Activated T-helper 17 cell treated with anti-CD3 and anti-CD28 coated beads, Interleukin-2, amount 50 U/mL, for 72 hours (primary cell): ENCODE measurements around the gene SMLR1. TPM values are rescaled to one million over a fixed set of nuclear protein-coding genes. Genes with fewer than 3 reads are reported as not detected.

Experiments
- ATAC-seq: fragments of 150-1000 bp; cut with Tn5 transposase; replicated peaks from 2 replicates; pipeline ENCODE4 v1.10.0; 2021; ENCODE audit warnings: mild to moderate bottlenecking, moderate library complexity
- H3K27ac Mint-ChIP-seq: one replicate; pipeline ENCODE4 v1.8.0; 2022; ENCODE audit warnings: mixed read lengths
- H3K27me3 Mint-ChIP-seq: one replicate; pipeline ENCODE4 v1.8.0; 2022; ENCODE audit warnings: mixed read lengths
- H3K36me3 Mint-ChIP-seq: one replicate; pipeline ENCODE4 v1.8.0; 2022; ENCODE audit warnings: low read depth, mild to moderate bottlenecking, mixed read lengths
- H3K4me1 Mint-ChIP-seq: one replicate; pipeline ENCODE4 v1.8.0; 2022; ENCODE audit warnings: mixed read lengths
- H3K4me3 Mint-ChIP-seq: one replicate; pipeline ENCODE4 v1.8.0; 2022; ENCODE audit warnings: mild to moderate bottlenecking, mixed read lengths
- H3K9me3 Mint-ChIP-seq: one replicate; pipeline ENCODE4 v1.8.0; 2022; ENCODE audit warnings: mixed read lengths
- total RNA-seq, 2 donors: library from RNA; stranded (reverse); gene quantifications; one replicate each; pipeline ENCODE4 v1.2.3, GENCODE V29; 2022

SMLR1 gene
- total RNA-seq, 2 donors from 2014 or later, result not detected

DNA sequence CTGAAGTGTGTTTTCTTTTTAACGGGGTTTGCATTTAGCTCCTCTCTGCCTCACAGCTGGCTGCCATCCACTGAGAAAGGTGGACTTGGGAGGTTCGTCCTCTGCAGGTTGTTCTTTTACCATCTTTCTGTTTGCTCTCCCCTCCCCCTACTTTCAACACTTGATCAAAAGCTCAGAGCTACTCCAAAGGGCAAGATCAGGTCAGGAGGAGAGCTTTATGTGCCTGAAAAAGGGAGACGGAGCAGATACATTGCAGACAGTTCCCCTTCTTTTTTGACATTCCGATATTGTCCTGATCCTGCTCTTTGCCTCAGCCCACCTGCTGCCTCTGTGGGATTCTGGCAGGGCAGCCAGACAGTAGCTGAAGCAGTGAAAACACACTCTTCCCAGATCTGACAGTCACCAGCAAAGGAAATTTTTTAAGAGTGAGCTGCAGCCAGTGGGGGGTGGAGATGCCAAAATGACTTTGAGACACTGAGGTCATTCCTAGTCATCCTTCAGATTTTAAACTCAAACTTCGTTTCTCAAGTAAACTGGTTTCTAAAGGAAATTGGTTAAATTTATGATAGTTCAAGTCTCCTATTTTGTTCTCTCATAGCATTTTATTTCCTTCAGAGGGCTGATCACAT, 26.5 kb downstream of the SMLR1 start:
- H3K4me1 Mint-ChIP-seq, result no peaks in the 10 kb centered on the region
- H3K27ac Mint-ChIP-seq, result no peak overlapping the region
- H3K9me3 Mint-ChIP-seq, result no peaks in the 10 kb centered on the region
- H3K36me3 Mint-ChIP-seq, result no peaks in the 10 kb centered on the region
- no peak overlapping the region for H3K4me3 Mint-ChIP-seq
- no peak for ATAC-seq
- no peaks in the 10 kb centered on the region for H3K27me3 Mint-ChIP-seq

DNA sequence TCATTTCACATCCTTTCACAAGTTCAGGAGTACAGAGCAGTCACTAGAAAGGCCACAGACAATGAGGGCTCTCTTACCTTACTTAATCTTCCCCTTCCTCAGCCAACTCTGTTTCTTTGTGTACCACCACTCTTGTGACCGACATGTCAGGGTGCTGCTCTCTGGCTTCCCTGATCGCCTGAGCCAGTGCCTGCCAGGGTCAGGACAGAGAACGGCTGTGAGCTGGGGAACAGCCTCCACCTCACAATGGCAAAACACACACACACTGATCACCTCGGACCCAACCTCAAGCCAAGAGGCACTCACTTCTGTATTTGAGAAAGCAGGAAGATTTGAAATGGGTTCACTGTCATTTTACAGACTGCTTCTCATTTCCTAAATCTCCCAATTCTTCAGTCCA, 30.8 kb downstream of the SMLR1 start:
- H3K36me3 Mint-ChIP-seq, result no peaks in the 10 kb centered on the region
- no peaks in the 10 kb centered on the region for H3K9me3 Mint-ChIP-seq
- no peak overlapping the region for H3K27ac Mint-ChIP-seq
- no peaks in the 10 kb centered on the region for H3K27me3 Mint-ChIP-seq
- no peaks in the 10 kb centered on the region for H3K4me1 Mint-ChIP-seq
- no peak for ATAC-seq
- no peak overlapping the region for H3K4me3 Mint-ChIP-seq

DNA sequence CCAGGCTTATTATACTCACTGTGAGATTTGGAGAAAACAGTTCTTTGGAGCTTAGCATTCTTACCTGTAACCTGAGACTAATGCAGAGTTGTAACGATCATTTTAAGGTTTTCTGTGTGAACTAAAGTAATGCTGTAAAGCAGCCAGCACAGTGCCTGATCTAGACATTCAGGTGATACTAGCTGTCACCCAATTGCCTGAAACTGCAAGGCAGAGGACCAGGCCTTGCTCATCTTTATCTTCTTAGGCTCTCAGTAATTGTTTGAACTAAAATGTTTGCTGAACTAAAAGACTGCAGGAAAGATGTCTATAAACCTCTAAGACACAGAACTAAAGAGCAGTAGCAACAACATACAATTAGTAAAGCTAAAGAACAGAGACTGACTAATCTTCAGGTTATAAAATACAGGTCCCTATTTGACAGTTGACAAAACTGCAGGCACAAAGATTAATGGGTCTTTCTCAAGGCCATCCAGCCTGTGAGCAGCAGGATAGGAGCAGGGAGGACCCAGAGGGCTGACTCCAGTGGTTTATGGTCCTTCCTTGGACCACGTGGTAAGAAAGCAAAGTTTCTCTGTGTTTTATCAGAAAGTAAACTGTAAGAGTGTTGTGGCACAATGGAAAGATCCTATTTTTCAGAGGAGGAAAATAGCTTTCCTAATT, 31.4 kb downstream of the SMLR1 start:
- no peak for ATAC-seq
- Mint-ChIP-seq H3K36me3 (no peaks in the 10 kb centered on the region), H3K4me3 (no peak overlapping the region), H3K27ac (no peak overlapping the region), H3K9me3 (no peaks in the 10 kb centered on the region), H3K27me3 (no peaks in the 10 kb centered on the region), H3K4me1 (no peaks in the 10 kb centered on the region)

DNA sequence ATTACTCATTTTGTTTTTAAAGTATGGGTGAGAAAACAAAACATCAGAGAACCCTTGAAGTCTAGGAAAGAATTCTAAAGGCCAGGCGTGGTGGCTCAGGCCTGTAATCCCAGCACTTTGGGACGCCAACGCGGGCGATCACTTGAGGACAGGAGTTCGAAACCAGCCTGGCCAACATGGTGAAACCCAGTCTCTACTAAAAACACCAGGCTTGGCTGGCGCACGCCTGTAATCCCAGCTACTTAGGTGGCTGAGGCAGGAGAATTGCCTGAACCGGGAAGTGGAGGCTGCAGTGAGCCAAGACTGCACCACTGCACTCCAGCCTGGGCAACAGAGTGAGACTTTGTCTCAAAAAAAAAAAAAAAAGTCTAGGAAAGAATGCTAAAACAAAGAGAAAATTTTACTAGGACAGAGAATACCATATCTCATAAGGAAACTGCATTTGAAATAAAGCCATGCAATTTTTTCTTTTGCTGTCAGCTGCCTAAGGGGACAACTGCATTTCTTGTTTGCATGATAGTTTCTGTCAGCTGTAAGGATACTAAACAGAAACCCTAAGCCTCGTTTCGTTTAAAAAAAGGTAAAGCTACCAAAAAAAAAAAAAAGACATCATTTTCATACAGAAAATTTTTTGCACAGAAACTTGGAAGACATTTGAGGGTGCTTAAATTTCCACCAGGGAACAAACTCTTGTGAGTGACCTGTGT, 32.1 kb downstream of the SMLR1 start:
- H3K9me3 Mint-ChIP-seq, result no peaks in the 10 kb centered on the region
- no peaks in the 10 kb centered on the region for H3K36me3 Mint-ChIP-seq
- H3K4me1 Mint-ChIP-seq, result no peaks in the 10 kb centered on the region
- no peak overlapping the region for H3K27ac Mint-ChIP-seq
- H3K27me3 Mint-ChIP-seq, result no peaks in the 10 kb centered on the region
- ATAC-seq, result no peak
- no peak overlapping the region for H3K4me3 Mint-ChIP-seq

DNA sequence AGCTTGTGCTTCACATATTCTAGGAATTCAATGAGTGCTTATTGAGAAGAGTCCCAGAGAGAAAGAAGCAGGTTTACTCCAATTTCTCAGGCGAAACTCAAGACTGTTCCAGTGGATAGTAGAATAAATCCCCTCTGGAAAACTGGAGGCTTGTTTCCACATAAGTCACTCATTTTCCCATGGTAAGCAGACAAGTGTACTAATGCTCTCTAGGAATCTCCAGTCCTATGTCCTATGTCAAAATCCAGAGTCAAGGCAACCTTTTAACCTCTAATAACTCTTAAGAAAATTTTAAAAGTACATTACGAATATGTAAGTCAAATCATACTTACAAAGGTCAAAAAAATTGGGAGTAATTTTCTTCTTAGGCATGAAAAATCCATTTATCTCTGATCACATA, 35.2 kb downstream of the SMLR1 start:
- ATAC-seq, result no peak
- Mint-ChIP-seq H3K27me3 (no peaks in the 10 kb centered on the region), H3K9me3 (no peaks in the 10 kb centered on the region), H3K4me1 (no peaks in the 10 kb centered on the region), H3K4me3 (no peak overlapping the region), H3K36me3 (no peaks in the 10 kb centered on the region), H3K27ac (no peak overlapping the region)

DNA sequence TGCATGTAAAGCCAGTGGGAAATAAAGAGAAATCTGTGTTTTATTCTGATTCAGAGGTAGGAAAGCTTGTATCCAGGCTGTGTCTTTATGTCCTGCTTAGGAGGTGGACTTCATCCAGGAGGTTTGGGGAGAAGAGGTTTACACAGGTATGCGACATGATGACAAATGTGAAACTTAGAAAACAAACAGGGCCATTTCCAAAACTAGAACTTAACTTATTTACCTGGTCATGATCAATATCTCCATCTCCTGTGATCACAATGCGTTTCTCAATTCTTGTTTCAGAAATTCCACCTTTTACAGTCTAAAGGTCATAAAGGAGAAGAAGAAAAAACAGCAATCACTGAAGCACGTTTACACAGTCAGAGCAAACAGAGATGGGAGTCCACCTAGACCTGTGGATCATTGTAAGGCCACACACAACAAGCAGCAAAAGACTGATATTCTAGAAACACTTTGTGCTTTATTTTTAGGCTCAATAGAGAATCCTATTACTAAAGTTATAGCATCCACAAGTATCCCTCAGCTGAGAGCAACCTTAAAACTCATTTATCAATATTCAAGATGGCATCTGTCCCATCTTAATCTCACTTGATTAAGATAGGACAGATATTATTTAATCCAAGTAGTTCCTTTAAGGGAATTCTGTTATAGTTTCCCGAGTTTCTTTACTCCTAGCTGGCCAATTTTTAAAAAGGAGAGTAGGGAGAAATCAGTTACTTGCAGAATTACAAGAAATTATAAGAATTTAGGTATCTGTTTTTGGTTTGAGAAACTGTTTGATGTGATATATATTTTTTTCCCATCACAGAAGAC, 36.4 kb downstream of the SMLR1 start:
- H3K27me3 Mint-ChIP-seq, result no peaks in the 10 kb centered on the region
- no peak overlapping the region for H3K27ac Mint-ChIP-seq
- no peak for ATAC-seq
- H3K4me3 Mint-ChIP-seq, result no peak overlapping the region
- no peaks in the 10 kb centered on the region for H3K4me1 Mint-ChIP-seq
- no peaks in the 10 kb centered on the region for H3K9me3 Mint-ChIP-seq
- no peaks in the 10 kb centered on the region for H3K36me3 Mint-ChIP-seq

DNA sequence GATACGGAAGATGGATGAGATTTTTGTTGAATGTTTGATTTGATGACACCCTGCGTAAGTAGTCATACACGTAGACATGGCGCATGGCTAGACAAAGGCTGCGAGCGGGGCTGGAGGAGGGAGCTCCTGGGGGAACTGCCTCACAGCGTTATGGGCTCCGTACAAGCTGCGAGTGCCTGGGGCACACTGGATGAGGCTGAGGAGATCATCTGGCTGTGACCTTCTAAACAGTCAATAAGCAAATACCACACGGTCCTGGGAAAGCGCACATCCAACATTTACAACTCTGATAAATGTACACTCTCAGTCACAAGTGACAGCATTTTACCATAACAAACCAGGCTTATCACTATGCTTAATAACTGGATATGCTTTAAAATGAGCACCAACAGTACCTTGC, 37.1 kb downstream of the SMLR1 start:
- Mint-ChIP-seq H3K27ac (no peak overlapping the region), H3K9me3 (no peaks in the 10 kb centered on the region), H3K27me3 (no peaks in the 10 kb centered on the region), H3K4me1 (no peaks in the 10 kb centered on the region), H3K4me3 (no peak overlapping the region), H3K36me3 (no peaks in the 10 kb centered on the region)
- no peak for ATAC-seq

DNA sequence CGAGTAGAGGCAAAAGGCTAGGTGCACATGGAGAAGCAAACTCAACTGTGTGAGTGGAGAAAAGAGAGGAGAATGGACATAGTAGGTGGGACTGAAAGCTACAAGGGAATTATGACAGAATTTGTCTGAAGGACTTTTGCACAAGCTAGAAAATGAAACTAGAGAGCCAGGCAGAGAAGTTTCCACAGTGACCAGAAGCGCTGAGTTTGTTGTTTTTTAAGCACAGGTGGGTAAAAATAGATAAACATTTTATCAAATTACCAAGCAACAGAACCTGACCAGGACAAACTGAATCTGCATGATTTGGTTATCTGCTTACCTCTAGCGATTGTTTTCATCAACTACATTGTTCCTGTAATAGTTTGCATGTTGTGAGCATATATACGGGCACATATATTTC, 38.6 kb downstream of the SMLR1 start:
- no peak overlapping the region for H3K27ac Mint-ChIP-seq
- H3K36me3 Mint-ChIP-seq, result peaks cover 6% of the 10 kb centered on the region
- H3K27me3 Mint-ChIP-seq, result no peaks in the 10 kb centered on the region
- ATAC-seq, result no peak
- no peaks in the 10 kb centered on the region for H3K4me1 Mint-ChIP-seq
- no peak overlapping the region for H3K4me3 Mint-ChIP-seq
- H3K9me3 Mint-ChIP-seq, result no peaks in the 10 kb centered on the region

DNA sequence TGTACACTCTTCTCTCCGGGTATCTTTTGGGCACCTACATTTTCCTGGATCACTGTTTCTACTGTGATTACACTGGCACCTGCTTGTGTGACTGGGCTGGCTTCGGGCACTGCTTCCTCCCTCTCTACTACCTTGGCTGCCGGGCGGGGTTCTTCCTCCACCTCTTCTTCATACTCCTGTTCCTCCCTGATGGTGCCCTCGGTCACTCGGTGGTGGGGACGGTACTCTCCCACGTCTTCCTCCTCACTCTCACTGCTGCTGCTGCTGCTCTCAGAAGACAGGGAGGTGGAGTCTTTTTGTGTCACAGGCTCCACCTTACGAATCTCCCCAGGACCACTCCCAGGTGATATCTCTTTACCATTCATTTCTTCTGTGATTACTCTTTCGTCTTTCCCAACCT, 42.5 kb downstream of the SMLR1 start:
- Mint-ChIP-seq H3K27ac (no peak overlapping the region), H3K27me3 (no peaks in the 10 kb centered on the region), H3K4me3 (no peak overlapping the region)

DNA sequence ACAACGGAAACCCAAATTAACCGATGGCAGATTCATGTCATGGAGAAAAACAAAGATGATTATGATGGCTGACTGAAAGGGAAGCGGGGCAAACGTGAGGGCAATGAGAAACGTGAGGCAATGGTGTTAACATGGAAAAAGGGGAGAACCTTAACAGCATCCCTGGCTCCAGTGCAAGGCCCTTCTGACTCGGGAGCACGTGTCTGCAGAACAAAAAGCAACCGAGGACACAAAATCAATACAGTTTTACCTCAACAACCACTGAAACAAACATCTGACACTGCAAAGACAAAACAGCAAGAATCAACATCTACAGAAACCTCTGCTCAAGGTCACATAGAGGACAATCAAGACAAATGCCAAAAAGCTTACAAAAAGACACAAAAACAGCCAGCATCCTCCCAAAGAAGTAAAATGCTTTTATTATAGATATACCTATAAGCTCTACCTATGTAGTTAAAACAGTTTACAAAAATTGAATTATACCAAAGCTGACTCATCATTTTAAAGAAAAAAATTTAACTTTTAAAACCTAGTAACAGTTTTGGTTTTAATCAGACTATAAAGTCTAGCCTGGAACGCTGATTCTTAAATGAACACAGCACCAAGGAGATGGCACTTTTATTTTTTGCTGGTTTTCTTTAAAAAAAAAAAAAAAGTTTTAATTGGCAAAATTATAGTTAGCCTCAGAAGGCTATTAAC, 43.1 kb downstream of the SMLR1 start:
- Mint-ChIP-seq H3K9me3 (no peaks in the 10 kb centered on the region), H3K4me3 (no peak overlapping the region), H3K36me3 (peaks cover 6% of the 10 kb centered on the region), H3K27me3 (no peaks in the 10 kb centered on the region), H3K27ac (no peak overlapping the region), H3K4me1 (no peaks in the 10 kb centered on the region)
- ATAC-seq, result no peak

More for the DNA sequence above, 42.5 kb downstream of the SMLR1 start:
- no peaks in the 10 kb centered on the region for H3K9me3 Mint-ChIP-seq
- ATAC-seq, result no peak
- H3K4me1 Mint-ChIP-seq, result no peaks in the 10 kb centered on the region
- peaks cover 6% of the 10 kb centered on the region for H3K36me3 Mint-ChIP-seq

DNA sequence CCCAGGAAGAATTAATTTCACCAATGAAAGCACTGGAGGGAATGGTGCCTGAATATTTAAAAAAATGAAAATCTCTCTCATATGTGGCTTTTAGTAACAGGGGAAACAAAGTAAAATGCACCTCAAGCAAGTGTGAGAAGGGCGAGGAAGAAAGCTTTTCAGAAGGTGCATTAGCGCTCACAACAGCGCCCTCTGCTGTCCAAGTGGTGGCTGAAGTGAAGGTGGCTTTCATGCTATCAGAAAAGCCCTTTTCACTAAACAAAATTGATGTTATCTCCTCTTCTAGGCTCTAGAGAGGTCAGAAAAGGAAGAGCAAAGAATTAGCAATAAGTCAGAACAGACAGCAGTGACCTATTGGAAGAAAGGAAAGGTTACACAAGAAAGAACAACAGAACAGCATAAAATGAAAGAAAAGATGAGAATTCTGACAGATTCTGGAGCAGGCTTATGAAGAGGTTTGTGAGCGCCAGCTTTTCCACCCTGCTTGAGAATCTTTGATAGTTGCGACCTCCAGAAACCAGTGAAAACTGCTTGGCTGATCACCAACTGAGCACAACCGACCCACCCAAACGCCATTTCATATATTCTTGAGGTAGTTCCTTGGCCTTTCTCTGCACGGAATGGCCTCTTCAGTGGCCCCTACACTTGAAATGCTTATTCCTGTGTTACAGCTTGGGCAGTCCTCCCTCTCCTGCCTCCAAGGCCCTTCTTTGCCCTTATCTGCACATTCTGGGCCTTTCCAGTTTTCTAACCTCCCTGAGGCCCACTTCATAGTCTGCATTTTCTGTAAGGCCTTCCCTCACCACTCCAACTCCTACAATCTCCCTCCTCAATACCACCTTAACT, 45.3 kb downstream of the SMLR1 start:
- no peaks in the 10 kb centered on the region for H3K9me3 Mint-ChIP-seq
- ATAC-seq, result peak; percentile 37
- no peak overlapping the region for H3K27ac Mint-ChIP-seq
- H3K36me3 Mint-ChIP-seq, result peaks cover 6% of the 10 kb centered on the region
- no peak overlapping the region for H3K4me3 Mint-ChIP-seq
- no peaks in the 10 kb centered on the region for H3K4me1 Mint-ChIP-seq
- H3K27me3 Mint-ChIP-seq, result no peaks in the 10 kb centered on the region

DNA sequence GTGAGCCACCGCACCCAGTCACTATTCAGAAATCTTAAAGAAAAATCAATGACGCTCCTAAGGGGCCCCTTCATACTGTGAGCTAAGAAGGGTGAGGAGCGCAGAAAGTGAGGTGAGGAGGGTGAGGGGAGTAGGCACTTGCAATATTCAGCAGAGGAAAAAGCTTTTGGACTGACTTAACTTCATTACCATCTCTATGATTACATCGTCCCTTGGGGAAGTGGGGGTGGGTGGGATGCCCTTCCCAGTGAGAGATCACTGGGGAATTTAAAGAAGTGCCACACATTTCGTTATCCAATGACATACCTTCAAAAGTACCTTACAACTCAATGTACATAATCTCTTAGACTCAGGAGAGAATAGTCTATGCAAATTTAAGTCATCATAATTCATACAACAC, 46.5 kb downstream of the SMLR1 start:
- Mint-ChIP-seq H3K27me3 (no peaks in the 10 kb centered on the region), H3K4me3 (no peak overlapping the region), H3K36me3 (peaks cover 6% of the 10 kb centered on the region), H3K27ac (no peak overlapping the region), H3K9me3 (no peaks in the 10 kb centered on the region), H3K4me1 (no peaks in the 10 kb centered on the region)
- no peak for ATAC-seq

DNA sequence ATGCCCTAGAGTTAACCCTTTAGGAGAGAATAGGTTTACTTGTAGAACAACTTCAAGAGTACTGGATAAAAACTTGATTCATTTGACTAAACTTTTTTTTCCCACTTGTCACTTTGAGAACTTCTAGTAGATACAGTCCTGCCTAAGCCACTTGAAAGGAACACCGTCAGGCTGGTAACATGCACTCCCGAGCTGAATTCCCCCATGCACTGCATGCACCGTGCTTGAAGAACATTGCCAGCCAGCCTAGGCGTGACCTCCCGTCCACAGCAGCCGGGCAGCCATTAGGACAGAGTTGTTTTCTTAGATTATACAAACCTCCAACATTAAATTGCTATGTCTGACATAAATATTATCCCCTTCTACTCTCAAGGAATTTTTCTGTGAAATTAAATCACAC, 52.6 kb downstream of the SMLR1 start:
- Mint-ChIP-seq H3K4me1 (no peaks in the 10 kb centered on the region), H3K4me3 (no peak overlapping the region), H3K27ac (no peak overlapping the region), H3K9me3 (no peaks in the 10 kb centered on the region), H3K27me3 (no peaks in the 10 kb centered on the region), H3K36me3 (peaks cover 11% of the 10 kb centered on the region)
- no peak for ATAC-seq
